Stimulated activated CD8-positive, alpha-beta memory T cell treated with anti-CD3 and anti-CD28 coated beads, Interleukin-12 subunit alpha, Interleukin-12 subunit beta, amount 100 ng/mL, for 24 hours (primary cell): ENCODE measurements around the gene BMAL1.

ENCODE experiments used
- DNase-seq: peaks from one replicate; pipeline ENCODE4 v3.0.0-alpha.2; 2020; ENCODE audit errors: extremely low read depth

BMAL1 gene

DNA sequence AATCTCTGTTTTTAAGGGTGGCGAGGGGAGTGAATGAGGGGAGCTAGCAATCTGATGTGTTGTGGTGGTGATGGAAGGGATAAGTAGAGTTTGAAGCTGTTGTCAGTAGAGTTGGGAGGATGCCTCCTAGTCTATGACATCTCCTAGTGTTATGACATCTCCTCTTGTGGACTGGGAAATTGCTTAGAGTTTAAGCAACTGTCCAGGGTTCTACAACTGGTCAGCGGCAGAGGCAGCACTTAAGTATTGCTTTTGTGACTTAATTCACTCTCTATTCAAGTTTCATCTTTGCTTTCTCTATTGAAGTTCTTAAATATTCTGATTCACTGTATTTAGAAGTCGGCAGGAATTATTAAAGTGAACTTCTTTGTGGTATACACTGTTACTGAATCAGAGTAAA is 13.8 kb downstream of the BMAL1 start:
- DNase-seq, result no peak

DNA sequence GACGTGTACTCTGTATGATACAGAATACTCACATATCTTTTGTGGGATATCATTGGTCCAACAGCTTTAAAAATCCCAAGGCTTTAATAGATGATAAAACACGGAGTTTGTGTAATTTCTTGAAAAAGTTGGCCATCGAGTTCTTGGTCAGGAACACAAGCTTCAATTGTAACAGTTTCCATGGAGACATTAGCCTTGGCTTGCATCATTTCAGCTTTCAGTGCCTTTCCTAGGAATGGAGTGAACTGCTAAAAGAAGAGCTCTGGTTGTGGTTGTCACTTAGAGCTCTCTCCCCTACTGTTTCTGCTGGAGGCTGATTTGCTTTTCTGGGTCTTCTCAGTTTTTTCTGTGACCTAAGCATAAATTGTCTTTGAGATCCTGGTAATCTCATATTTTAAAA is 14.2 kb downstream of the BMAL1 start:
- no peak for DNase-seq

DNA sequence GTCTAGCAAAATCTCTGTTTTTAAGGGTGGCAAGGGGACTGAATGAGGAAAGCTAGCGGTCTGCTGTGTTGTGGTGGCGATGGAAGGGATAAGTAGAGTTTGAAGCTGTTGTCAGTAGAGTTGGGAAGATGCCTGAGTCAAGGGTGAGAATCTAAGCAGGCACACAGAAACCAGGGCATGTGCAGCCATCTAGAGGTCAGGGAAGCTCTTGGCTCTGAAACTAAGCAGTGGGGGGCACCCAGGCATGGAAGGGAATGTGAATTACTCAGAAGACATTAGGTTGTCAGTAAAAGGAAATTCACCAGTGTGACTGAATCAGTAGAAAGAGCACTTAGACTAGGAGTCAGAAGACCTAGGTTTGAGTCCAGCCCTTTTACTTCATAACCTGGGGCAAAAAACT is 15.4 kb downstream of the BMAL1 start:
- DNase-seq, result no peak

DNA sequence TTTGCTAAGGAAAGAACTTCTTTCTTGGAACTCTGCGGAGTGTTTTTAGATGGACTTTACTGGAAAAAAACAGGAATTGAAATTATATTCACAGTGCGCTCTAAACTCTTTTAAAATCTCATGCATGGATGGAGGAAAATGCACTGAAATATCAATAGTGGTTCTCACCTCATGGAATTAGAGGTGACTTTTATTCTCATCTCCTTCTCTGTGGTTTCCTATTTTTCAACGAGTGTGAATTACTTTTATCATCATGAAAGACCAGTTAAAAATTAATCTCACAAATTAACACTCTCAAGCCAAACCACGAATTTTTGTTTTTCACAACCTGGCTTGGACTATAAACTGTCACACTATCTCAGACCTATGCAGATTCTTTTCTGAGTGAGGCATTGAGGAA is 16.6 kb downstream of the BMAL1 start:
- no peak for DNase-seq

DNA sequence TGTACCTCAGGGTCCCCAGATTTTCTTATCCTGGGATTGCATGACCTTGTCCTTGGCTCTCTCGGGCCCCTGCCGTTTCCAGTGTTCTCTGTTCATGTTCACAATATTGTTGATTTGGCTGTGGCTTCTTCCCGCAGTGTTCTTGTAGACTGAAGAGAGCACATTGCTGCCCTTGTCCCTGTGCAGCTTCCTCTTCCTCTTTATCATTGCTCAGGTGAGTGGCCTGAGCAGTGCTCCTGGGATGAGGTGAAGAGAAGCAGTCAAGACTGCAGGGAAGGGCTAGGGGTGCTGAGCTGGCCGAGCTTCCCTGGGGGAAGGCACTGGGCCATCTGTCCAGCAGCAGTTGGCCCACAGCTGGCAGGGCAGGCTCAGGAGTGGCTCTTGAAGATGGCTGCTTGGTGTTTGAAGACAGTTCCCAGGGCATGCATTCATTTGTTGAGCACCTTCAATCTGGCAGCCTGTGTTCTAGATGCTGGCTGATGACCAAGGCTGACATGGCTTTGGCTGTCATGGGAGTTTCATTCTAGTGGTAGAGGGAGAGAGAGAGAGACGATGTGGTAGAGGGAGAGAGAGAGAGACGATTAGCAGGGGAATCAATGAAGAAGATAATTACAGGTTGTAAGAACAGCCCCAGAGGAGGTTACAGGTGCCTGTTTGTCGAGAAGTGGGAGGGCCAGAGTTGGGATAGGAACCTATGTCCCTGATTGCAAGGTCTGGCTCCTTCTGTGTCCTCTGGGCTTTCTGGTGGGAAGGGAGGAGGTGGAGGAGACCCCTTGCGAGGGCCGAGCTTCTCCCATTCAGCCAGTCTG is 17.4 kb downstream of the BMAL1 start:
- no peak for DNase-seq

DNA sequence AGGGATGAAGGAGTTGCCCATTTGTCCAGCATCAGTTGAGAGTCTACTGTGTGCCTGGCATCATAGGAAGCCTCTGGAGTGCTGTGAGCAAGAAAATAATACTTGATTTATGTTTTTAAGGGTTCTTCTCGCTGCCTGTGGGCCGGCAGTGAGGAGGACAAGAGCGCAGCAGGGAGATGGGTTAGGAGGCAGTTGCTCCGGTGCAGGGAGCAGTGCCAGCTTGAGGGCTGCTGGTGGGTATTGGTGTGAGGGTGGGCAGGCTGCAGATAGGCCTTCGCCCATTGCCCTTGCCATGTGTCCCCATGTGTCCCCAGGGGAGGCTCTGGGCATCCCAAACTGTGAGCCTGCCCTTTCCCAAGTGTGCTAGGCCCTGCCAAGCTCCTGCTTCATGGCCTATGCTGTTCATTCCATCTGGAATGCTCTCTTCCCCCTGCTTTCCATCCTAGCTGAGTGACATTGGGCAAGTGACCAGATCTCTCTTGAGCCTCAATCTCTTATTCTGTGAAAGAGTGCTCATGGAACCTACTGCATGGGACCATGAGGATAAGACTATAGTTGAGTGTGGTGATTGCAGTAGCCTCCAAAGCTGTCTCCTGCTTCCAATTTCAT is 19.8 kb downstream of the BMAL1 start:
- DNase-seq, result no peak

DNA sequence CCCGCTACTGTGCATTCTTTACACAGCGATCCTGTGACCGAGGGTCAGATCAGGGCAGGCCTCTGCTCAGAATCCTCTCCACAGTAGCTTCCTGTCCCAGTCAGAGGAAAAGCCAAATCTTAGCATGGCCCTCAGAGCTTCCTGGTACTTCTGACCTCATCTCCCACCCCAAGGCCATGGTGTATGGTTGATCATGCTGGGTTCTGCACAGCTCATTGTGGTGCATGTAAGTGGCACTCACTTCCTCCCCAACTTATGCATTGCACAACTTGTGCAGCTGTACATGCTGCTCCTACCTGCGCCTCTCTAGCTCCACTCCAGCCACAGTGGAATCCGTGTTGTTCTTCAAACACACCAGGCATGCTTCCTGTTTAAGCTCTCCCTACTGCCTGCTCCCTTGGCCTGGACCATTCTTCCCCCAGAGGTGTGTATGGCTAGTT is 20.3 kb downstream of the BMAL1 start:
- DNase-seq, result no peak

DNA sequence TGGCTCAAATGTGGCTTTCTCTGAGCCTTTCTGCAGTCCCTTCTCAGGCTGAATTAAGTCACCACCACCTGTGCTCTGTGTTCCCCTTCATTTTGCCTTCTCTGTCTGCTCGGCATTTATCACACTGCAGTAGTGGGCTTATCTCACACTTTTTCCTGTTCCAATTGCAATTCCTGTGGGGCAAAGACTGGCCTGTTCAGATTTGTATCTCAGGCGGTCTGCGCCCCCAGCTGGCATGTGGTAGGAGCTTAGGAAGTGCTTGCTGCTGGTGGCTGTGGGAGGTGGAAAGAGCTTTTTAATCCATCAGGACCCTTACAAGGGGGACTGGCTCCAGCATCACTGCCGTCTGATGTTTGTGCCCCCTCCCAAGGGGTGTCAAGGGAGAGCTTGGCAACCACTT is 21.2 kb downstream of the BMAL1 start:
- no peak for DNase-seq

DNA sequence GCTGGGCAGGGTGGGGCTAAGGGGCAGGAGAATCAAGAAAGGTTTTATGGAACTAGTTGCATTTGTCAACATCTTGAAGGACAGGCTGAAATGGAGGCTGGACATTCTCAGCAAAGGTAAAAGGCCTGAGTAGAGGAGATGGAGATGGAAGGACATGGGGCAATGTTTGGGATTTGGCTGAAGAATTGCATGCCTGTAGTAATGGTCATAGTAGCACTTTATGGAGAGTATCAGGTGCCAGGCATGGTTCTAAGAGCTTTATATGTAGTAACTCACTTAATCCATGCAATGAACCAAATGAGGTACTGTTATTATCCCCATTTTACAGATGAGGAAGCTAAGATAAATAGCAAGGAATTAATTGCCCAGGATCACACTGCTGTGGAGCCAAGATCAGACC is 23.9 kb downstream of the BMAL1 start:
- no peak for DNase-seq

DNA sequence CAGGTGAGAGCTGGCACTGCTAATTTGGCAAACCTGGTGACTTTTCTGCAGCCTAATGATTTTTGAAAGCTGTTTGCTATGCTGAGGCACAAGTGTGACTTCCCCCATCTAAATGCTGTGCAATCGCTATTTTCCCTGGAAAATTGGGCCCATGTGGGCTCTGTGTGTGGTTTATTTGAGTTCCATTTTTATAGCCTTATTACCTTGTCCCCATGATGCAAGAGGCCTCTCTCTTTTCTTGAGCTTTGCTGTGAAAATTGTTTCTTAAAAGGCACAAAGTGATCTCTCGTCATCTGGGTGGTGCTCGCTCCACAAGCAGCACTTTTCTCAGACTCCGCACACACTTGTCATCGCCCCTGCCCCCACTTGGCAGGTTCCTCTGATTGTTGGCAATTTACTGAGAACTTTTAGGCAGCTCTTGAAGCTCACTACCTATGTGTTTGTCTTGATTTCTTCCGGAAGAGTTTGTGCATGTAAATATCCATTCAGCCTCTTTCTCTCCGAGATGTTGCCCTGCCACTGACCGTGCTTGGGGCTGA is 24.9 kb downstream of the BMAL1 start:
- no peak for DNase-seq

DNA sequence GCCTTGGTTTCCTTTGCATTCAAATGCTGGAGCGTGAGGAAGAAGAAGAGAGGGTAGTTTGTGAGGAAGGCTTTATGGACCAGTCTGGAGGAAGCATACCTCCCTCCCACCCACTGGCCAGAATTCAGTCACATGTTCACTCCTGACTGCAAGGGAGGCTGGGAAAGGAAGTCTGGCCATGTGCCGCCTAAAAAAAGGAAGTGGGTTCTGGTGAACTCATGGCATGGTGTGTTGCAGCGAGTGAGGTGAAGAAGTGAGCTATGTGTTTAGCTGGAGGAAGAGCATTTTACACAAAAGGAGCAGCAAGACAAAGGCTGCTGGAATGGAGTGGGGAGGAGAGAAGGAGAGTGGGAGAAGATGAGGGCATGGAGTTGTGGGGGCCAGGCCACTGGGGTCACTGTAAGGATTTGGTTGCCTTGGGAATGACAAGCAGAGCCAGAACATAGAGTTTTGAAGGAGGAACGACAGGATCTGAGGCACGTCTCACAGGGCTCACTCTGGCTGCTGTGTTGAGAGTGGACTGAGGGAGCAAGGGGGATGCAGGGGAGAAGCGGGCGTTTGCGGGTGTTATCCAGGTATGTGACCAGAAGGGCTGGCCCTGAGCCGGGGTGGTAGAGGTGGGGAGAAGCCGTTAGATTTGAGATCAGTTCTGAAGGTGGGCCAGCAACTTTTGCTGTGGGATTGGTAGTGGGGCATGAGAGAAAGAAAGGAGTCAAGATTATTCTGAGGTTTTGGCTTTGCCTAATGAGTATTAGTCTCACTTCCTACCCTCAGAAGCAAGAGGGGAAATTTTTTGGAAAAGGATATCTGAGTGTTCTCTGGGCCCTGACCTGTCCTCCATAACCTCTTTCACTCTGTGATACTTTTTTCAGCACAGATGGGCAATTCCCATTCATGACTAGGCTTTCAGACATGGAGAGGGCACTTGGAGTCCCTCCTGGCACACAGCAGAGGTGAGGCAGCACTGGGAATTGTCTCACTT is 26.4 kb downstream of the BMAL1 start:
- no peak for DNase-seq

DNA sequence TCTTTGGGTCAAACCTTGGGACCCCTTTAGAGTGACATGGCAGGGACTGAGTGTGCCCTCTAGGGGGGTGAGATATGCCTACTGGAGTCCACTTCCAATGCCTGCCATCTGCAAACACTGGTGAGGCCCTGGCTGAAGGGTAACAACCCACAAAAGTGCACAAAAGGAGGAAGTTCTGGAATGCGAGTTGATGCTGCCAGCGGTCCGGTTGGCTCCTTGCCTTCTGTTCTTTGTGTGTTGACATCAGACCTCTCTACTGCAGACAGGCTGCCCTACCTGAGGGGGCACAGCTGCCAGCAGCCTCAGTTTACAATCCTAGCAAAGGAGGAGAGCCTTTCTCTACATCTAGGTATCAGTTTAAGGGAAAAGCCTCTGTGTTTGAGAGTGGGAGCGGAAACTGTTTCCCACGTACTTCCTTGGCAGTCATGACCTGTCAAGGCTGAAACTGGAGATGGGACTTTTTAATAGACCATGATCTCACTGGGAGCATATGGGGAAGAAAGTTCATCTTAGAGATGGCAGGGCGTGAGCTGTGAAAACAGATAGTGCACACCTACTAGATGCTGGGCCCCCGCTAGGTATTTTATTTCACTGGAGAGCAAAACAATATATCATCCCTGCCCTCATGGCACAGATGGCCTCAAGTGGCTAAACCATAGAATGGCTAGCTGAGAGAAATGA is 27.2 kb downstream of the BMAL1 start:
- DNase-seq, result no peak

DNA sequence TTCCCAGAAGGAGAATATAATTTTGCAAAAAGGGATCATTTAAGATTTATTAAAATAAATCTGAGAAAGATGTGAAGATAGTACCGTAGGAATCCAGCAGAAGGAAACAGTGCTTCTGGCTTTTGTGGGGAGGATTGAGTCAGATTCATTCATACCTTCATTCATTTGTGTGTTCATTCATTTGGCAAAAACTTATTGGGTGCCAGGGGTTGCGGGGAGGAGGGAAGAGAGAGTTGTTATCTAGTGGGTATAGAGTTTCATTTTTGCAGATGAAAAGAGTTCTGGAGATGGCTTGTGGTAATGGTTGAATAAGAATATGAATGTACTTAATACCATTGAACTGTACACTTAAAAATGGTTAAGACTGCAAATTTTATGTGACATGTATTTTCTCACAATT is 31.1 kb downstream of the BMAL1 start:
- DNase-seq, result no peak

DNA sequence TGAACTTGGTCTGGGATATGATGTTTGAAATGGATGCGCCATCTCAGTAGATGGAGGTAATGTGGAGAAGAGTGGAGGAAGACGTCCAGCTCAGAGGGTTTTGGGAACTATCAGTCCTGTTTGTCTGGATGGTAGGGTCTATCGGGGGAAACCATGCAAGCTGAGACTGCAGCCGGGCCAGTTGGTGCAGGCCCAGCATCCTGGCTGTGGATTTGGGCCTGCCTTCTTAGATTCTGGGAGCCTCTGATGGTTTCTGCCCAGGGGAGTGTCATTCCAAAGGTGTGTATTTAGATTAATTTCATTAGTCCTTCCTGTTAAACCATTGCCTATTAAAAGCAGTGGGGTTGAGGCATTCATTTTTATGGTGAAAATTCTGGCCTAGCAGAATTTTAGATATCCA is 31.6 kb downstream of the BMAL1 start:
- DNase-seq, result no peak

DNA sequence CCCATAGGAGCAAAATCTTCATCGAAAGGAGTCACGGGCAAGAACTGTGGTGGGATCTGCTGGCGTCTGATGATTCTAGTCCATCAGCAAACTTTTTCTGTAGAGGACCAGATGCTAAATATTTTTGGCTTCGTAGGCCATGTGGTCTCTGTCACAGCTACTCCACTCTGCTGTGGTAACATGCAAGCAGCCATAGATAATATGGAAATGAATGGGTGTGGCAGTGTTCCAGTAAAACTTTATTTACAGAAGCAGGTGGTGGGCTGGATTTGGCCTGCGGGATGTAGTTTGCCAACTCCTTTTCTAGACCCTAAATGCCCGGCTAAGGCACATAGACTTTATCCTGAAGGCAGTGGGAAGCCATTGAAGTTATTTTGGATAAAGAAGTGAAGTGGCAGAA is 32.9 kb downstream of the BMAL1 start:
- DNase-seq, result no peak

DNA sequence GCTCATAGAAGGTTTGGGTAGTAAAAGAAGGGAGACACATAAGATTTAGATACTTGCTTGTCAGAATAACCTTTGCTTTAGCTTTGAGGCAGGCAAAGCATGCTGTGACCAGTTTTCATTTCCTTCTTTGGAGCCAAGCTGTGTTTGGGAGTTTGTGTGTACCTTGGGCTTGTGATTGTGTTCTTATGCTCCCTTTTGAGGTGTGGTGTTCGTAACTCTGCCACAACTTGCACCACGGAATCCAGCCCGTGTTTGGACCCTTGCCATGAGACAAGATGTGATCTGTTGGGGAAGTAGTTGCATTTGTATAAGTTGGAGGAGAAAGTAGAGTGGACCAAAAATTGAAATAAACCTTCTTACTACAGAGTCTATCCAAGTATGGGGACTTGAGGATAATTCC is 34.0 kb downstream of the BMAL1 start:
- no peak for DNase-seq

DNA sequence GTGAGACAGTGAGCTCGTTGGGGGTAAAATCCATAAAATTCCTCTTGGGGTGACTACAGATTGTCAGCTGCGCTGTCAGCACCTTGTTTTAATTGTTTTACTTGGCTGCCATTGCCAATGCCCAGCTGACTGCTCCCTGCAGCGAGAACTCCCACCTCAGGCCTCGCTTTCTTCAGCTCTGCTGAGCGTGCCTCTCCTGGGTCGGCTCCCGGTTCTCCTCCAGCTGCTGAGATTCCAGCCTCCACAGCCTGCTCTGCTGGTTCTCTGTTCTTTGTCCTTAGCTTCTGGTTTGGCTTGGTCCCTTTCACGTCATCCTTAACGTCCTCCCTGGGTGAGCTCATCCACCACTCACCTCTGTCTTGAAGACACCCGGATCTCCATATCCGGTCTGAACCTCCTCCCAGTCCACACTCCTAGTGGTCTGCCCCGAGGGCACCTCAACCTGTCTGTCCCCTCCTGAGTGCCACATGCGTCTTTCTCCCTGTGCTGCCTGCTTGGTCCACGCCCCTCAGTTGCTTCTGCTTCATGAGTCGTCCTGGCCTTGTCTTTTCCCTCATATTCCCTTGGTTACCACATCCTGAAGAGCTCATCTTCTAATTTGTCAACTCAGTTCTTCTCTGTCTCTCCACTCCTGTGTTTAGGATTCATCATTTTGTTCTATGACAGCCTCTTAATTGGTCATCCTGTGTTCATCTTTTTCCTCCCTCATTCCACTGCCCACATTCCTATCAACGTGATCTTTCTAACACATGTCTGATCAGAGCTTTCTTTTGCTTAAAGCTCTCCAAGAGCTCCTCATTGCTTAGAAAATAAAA is 35.6 kb downstream of the BMAL1 start:
- DNase-seq, result no peak

DNA sequence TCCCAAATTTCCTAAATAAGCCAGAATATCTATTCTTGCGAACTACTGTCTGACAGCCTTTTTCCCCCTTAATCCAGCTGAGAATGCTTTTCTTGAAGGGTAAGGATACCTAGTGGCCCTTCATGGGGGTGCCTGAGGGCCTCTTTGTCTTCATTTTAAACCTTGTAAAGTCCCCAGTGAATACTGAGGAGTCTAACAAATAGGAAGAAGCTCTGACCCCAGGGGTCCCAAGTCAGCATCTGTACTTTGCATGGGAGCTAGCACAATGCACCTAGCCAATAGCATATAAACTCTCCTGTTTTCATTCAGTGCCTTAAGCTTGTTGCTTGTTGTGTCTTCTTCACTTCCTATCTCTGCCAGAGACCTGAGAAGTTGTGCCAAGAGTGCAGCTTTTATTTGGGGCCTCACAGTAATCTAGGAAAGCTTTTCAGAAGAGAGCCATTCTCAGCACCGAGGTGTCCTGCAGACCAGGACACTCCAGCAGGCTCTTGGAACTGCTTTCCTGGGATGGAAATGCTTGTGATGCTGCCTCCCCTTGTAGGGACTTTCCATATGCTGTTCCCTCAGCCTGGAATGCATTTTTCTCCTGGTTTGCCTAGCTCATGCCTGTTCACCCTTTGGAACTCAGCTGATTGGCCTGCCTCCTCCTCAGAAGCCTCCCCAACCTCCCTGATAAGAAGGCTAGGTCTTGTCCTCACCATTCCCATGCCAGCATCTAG is 37.2 kb downstream of the BMAL1 start:
- DNase-seq, result no peak

DNA sequence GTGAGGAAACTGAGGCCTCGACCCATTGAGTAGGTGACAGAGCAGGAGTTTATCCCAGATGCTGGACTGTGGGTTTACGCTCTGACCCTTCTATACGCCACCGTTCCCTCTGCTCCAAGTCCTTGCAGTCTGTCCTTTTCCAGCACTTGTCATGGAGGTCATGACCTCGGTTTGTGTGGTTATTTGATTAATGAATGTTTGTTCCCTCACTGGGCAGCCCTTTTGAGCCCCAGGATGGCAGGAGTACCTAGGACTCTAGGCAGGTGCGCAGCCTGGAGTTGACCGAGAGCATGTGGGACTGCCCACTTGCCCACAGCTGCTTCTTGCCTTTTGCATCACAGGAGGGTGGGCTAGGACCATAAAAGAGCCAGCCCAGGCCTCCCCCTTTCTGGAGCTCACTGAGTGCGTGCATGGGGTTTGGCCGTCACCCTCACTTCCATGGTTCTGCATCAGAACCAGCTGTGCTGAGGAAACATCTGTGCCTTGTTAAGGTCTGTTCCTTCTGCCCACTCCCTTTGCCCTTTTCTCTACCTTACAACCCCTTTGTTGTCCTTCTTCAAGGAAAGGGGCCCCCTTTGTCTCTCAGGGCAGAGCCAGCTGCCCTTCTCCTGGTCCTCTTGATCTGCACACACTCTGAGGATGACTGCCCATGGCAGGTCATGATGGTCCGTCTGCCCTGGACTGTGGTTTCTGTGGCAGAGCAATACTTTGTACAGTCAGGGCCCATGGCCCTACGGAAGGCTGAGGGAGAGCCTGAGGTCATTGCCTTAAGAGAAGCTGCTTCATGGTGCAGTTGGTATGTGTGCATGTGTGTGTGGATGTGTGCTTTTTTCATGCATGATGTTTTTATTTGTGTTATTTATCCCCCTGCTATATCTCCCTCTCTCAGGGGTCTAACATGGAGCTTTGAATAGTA is 38.2 kb downstream of the BMAL1 start:
- DNase-seq, result no peak
